Vagina (tissue), 2 donors: ENCODE data around the gene MIEN1. TPM values are rescaled to one million over a fixed set of nuclear protein-coding genes. Genes with fewer than 3 reads are reported as not detected.

ENCODE experiments used
- DNase-seq, 2 donors: peaks; one replicate each; pipeline ENCODE4 v3.0.0-alpha.2; 2017; ENCODE audit errors: extremely low spot score in 2 of 2
- H3K27ac ChIP-seq: fragments of 200-600 bp; sonication (generic); one replicate; pipeline ENCODE4 v1.5.1; 2019
- H3K27me3 ChIP-seq: fragments of 200-600 bp; sonication (generic); one replicate; pipeline ENCODE4 v1.5.1; 2019
- H3K36me3 ChIP-seq, 2 donors: fragments of 200-600 bp; sonication (generic); one replicate each; pipeline ENCODE4 v1.5.1; 2017 to 2019
- H3K4me1 ChIP-seq: fragments of 200-600 bp; sonication (generic); one replicate; pipeline ENCODE4 v1.5.1; 2019
- H3K4me3 ChIP-seq, 2 donors: fragments of 200-600 bp; sonication (generic); 1 replicate in 1 of 2; 2 replicates in 1 of 2; pipeline ENCODE4 v1.5.1; 2016 to 2019
- H3K9me3 ChIP-seq: fragments of 200-600 bp; sonication (generic); one replicate; pipeline ENCODE4 v1.5.1; 2019
- CTCF ChIP-seq, 3 experiments: fragments of 450-650 bp in 2 of 3; fragments of 200-600 bp in 1 of 3; sonication (generic) in 1 of 3; IDR thresholded peaks; one replicate each; pipeline ENCODE4 v1.5.1; 2017 to 2019; ENCODE audit warnings: antibody characterized with exemption in 3 of 3, mild to moderate bottlenecking in 2 of 3, moderate library complexity in 2 of 3
- POLR2A ChIP-seq, 2 donors: fragments of 450-650 bp; IDR thresholded peaks; one replicate each; pipeline ENCODE4 v1.6.1; 2017; ENCODE audit warnings: antibody characterized with exemption in 2 of 2, mild to moderate bottlenecking in 2 of 2, moderate library complexity in 2 of 2
- POLR2AphosphoS5 ChIP-seq, 2 donors: sonication (generic); formaldehyde crosslinking; IDR thresholded peaks; one replicate each; pipeline ENCODE4 v1.9.0; 2017; ENCODE audit warnings: antibody characterized with exemption in 2 of 2, mild to moderate bottlenecking in 2 of 2, low read depth in 1 of 2; ENCODE audit not compliant: insufficient read depth in 1 of 2
- intact Hi-C: fragments of 100-400 bp; cut with DNase I; formaldehyde crosslinking; loops from one replicate; pipeline ENCODE4 v1.15.1; 2023
- total RNA-seq: library from RNA; depleted of rRNA; stranded (reverse); fragments of >200 nt; gene quantifications from one replicate; pipeline ENCODE4 v1.2.3, GENCODE V29; 2016

MIEN1 gene
- total RNA-seq, 1 donor from 2014 or later: 74.2 TPM

- Histone ChIP-seq H3K4me3 (no peak overlapping the region), H3K36me3 (no peaks in the 10 kb centered on the region), H3K27me3 (no peaks in the 10 kb centered on the region), H3K4me1 (peaks cover 5% of the 10 kb centered on the region), H3K27ac (no peak overlapping the region), H3K9me3 (no peaks in the 10 kb centered on the region)
- DNase-seq: no peak
- intact Hi-C loops: no loop called here
- TF ChIP-seq CTCF (IDR thresholded peaks at IDR 0.05) (no peak), POLR2A (IDR thresholded peaks at IDR 0.05) (no peak), POLR2AphosphoS5 (IDR thresholded peaks at IDR 0.05; ENCODE audit: insufficient read depth in 1 of 2, low read depth in 1 of 2) (no peak)
Measured at GRCh38 chr17:39694593-39694992, 35.7 kb downstream of the MIEN1 start.

DNA sequence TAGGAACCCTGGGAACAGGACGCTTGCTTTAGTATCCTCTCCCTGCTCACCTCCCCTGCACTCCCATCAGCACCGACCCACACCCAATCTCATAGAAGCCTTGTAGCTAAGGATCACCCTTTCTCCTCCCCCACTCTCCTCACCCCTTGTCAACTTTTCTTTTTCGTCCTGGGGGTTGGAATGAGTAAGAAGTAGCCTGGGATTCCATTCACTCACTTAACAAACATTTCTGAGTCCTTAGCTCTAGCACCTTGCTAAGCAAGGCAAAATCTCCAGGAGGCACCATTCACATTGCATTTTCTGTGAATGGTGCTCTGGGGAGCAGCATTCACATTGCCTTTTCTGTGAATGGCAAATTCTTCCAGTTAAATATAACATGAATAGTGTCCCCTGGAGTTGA, 41.4 kb downstream of the MIEN1 start:
- Histone ChIP-seq H3K4me3 (peak overlapping the region; percentile 53 to 81), H3K27me3 (no peaks in the 10 kb centered on the region), H3K36me3 (no peaks in the 10 kb centered on the region), H3K9me3 (no peaks in the 10 kb centered on the region), H3K4me1 (peaks cover 14% of the 10 kb centered on the region), H3K27ac (no peak overlapping the region)
- TF ChIP-seq POLR2A (IDR thresholded peaks at IDR 0.05) (no peak), POLR2AphosphoS5 (IDR thresholded peaks at IDR 0.05; ENCODE audit: insufficient read depth in 1 of 2, low read depth in 1 of 2) (no peak), CTCF (IDR thresholded peaks at IDR 0.05) (no peak)
- DNase-seq: no peak
- intact Hi-C loops: no loop called here

DNA sequence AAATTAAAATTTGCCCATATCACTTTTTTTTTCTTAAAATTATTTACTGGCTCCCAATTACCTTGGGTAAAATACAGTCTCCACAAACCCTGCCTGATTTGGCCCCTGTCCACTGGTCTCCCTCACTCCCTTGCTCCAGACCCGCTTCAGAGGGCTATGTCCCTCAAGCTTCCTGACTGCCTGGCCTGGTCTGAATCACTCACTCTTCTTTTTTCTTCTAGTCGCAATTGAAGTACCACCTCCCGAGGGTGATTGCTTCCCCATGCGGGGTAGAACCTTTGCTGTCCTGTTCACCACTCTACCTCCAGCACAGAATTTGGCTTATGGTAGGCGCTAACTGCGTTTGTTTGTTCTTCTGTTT, 41.9 kb downstream of the MIEN1 start:
- no peaks in the 10 kb centered on the region for H3K27me3 ChIP-seq
- H3K4me1 ChIP-seq: peaks cover 14% of the 10 kb centered on the region
- H3K36me3 ChIP-seq: no peaks in the 10 kb centered on the region
- no peaks in the 10 kb centered on the region for H3K9me3 ChIP-seq
- H3K27ac ChIP-seq: peak overlapping the region; percentile 81
- H3K4me3 ChIP-seq: peak overlapping the region; percentile 53 to 81
- DNase-seq: no peak
- intact Hi-C loops: no loop called here
- TF ChIP-seq POLR2AphosphoS5 (IDR thresholded peaks at IDR 0.05; ENCODE audit: insufficient read depth in 1 of 2, low read depth in 1 of 2) (no peak), POLR2A (IDR thresholded peaks at IDR 0.05) (no peak), CTCF (IDR thresholded peaks at IDR 0.05) (no peak)

DNA sequence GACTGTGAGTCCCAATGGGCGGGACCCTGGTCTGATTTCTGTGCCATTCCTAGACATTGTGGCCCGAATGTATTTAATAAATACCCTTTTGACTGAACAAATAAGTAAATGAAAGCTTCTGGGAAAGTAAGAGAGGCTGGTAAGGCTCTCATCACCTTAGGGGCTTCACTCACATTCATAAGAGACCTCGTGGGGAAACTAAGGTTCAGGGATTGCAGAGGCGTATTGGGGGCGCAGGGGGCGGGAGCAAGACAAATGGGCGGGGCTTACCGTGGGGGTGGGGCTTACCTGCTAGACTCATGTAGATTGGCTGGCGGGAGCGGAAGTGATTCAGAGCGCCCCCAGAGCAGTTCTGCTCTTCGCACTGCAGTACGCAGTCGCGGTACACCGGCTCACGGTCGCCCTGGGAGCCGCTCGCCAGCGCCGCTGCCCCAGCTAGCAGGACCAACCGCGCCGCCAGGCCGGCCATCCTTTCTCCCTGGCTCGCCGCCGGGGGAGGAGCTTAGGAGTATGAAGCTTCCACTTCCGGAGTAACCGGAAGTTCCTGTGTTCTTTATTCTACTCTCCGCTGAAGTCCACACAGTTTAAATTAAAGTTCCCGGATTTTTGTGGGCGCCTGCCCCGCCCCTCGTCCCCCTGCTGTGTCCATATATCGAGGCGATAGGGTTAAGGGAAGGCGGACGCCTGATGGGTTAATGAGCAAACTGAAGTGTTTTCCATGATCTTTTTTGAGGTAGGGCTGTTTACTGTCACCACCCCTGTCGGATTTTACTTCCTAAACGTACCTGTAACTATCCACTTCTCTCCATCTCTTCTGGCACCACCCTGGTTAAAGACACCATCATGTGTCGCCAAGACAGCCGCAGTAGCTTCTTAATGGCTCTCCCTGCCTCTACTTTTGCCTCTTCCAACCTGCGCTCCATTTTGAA, 42.5 kb downstream of the MIEN1 start, which contains the start of gene PGAP3:
Gene PGAP3 (minus strand): TSS at position 512 of the 929 bp plus-strand sequence. CDS start 43 bp downstream, at position 469.
- TF ChIP-seq POLR2AphosphoS5 (IDR thresholded peaks at IDR 0.05; ENCODE audit: insufficient read depth in 1 of 2, low read depth in 1 of 2): peak; percentile 72 to 79
- peak in 1 of 2 donors; percentile 7 for TF ChIP-seq POLR2A (IDR thresholded peaks at IDR 0.05)
- no peak for TF ChIP-seq CTCF (IDR thresholded peaks at IDR 0.05)
- H3K4me3 ChIP-seq: peak within 1 kb of the TSS; percentile 53 to 81
- no peaks in the 10 kb centered on the region for H3K9me3 ChIP-seq
- peak within 1 kb of the TSS; percentile 81 for H3K27ac ChIP-seq
- peaks cover 14% of the 10 kb centered on the region for H3K4me1 ChIP-seq
- intact Hi-C loops: no loop called here
- H3K27me3 ChIP-seq: no peaks in the 10 kb centered on the region
- H3K36me3 ChIP-seq: no peaks in the 10 kb centered on the region
- no peak for DNase-seq

- Histone ChIP-seq H3K27me3 (no peaks in the 10 kb centered on the region), H3K9me3 (no peaks in the 10 kb centered on the region), H3K4me1 (peaks cover 14% of the 10 kb centered on the region), H3K36me3 (no peaks in the 10 kb centered on the region), H3K4me3 (peak overlapping the region; percentile 53 to 81), H3K27ac (peak overlapping the region; percentile 81)
- DNase-seq: no peak
- intact Hi-C loops: no loop called here
- no peak for TF ChIP-seq CTCF (IDR thresholded peaks at IDR 0.05)
- TF ChIP-seq POLR2A (IDR thresholded peaks at IDR 0.05): no peak
- TF ChIP-seq POLR2AphosphoS5 (IDR thresholded peaks at IDR 0.05; ENCODE audit: insufficient read depth in 1 of 2, low read depth in 1 of 2): no peak
Measured at GRCh38 chr17:39687101-39687545, 43.2 kb downstream of the MIEN1 start.
